Brain microvascular endothelial cell (primary cell): ENCODE results near the gene GRIA1.
"Not testable (repeated sequence)": the region's sequence is repeated elsewhere in the genome, so short reads cannot be mapped to it uniquely, and the experiment has no call there.

Source experiments
- DNase-seq: peaks from one replicate; pipeline ENCODE4 v3.0.0-alpha.2; 2020
- H3K27ac ChIP-seq: fragments of 250-450 bp; sonication (Bioruptor Pico); 2 replicates; pipeline ENCODE4 v1.5.1; 2020; ENCODE audit warnings: mild to moderate bottlenecking, moderate library complexity
- H3K27me3 ChIP-seq: fragments of 250-450 bp; sonication (Bioruptor Pico); replicated peaks from 2 replicates; pipeline ENCODE4 v1.5.1; 2020; ENCODE audit warnings: mild to moderate bottlenecking
- H3K36me3 ChIP-seq: fragments of 250-450 bp; sonication (Bioruptor Pico); replicated peaks from 2 replicates; pipeline ENCODE4 v1.5.1; 2020; ENCODE audit warnings: mild to moderate bottlenecking
- H3K4me3 ChIP-seq: 2 replicates; pipeline ENCODE4 v1.5.1; 2011; ENCODE audit warnings: low read depth, mild to moderate bottlenecking, control low read depth, low read length, moderate library complexity
- in situ Hi-C: cut with HindIII; loops from 2 replicates; pipeline ENCODE4 v1.10.0; 2017; ENCODE audit warnings: low sequenced_read_pairs, low pct_ligation_motif_present
- TF ChIP-seq, protein P1 (sequence below): IDR thresholded peaks from 2 replicates; pipeline ENCODE4 v1.5.1; 2011; ENCODE audit warnings: low read depth, mild to moderate bottlenecking, moderate library complexity, low read length, control low read depth, inconsistent platforms; ENCODE audit errors: missing control alignments

GRIA1 gene

DNA sequence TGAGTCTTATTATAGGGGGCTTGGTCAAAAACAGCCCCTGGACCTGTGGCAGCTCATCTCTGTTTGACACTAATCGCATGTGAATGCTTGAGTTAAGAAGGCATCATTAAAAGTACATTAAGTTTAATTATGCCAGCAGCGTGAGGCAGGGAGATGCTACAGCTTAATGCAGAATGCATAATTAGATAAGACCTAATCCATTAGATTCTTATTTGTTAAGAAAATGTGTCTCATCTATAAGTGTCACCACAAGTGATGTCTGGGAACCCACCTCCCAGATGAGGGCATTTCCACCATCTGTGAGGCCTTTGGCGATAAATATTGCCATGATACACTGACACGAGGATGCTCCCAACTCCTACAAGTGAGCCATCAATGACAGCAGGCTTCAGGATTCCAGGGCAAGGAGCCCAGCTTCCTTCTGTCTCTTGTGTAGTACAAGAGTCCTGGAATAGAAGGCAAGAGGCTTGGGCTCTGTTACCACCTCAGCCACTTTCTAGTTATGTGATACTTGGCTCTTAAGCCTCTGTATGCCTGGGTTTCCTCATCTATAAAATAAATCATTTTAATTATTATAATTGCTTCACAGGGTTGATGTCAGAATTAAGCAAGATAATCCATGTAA lies 345.5 kb downstream of the GRIA1 start:
- Histone ChIP-seq H3K36me3 (no peaks in the 10 kb centered on the region), H3K4me3 (no peak overlapping the region), H3K27me3 (no peaks in the 10 kb centered on the region), H3K27ac (no peak overlapping the region)
- in situ Hi-C loops = no loop called here
- no peak for DNase-seq
- TF ChIP-seq, protein P1, sequence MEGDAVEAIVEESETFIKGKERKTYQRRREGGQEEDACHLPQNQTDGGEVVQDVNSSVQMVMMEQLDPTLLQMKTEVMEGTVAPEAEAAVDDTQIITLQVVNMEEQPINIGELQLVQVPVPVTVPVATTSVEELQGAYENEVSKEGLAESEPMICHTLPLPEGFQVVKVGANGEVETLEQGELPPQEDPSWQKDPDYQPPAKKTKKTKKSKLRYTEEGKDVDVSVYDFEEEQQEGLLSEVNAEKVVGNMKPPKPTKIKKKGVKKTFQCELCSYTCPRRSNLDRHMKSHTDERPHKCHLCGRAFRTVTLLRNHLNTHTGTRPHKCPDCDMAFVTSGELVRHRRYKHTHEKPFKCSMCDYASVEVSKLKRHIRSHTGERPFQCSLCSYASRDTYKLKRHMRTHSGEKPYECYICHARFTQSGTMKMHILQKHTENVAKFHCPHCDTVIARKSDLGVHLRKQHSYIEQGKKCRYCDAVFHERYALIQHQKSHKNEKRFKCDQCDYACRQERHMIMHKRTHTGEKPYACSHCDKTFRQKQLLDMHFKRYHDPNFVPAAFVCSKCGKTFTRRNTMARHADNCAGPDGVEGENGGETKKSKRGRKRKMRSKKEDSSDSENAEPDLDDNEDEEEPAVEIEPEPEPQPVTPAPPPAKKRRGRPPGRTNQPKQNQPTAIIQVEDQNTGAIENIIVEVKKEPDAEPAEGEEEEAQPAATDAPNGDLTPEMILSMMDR = no peak

DNA sequence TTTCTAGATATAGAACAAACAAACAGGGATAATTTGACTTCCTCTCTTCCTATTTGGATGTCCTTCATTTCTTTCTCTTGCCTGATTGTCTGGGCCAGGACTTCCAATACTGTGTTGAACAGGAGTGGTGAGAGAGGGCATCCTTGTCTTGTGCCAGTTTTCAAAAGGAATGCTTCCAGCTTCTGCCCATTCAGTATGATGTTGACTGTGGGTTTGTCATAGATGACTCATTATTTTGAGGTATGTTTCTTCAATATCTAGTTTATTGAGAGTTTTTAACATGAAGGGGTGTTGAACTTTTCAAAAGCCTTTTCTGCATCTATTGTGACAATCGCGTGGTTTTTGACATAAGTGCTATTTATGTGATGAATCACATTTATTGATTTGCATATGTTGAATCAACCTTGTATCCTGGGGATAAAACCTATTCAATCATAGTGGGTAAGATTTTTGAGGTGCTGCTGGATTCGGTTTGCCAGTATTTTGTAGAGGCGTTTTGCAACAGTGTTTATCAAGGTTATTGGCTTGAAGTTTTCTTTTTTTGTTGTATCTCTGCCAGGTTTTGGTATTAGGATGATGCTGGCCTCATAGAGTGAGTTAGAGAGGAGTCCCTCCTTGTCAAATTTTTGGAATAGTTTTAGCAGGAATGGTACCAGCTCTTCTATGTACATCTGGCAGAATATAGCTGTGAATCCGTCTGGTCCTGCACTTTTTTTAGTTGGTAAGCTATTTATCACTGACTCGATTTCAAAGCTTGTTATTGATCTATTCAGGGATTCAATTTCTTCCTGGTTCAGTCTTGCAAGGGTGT lies 359.0 kb downstream of the GRIA1 start:
- H3K36me3 ChIP-seq, DNase-seq, H3K27ac ChIP-seq, in situ Hi-C loops, H3K27me3 ChIP-seq, H3K4me3 ChIP-seq: not testable (repeated sequence)

DNA sequence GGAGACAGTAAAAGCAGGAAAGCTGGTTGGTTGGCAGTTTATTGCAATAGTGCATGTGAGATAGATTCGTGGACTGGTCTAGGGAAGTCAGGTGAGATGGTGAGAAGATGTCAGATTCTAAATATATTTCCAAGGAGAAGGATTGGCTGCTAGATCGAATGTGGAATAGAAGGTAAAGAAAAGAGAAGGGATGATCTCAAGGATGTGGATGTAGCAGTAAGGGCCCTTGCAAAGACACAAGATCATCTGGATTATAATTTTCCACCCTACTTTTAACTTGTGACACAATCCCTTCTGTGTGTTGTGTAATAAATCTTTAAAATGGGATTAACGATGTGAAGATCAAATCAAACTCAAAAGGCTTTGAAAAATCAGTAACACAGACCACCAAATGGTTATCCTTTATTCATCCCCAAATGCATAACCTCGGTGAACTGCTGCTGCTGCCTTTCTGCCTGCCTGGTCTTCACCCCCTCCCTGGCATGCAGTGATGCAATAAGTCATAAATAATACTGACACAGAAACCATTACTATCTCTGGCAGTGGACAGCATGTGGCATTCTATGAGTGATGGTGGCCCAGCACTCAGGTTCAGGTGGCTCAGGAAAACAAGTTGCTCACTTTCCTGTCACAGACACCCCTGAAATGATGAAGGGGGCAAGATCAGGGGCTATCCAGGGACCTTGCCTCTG lies 369.9 kb downstream of the GRIA1 start:
- no peak for DNase-seq
- TF ChIP-seq, protein P1 = no peak
- H3K4me3 ChIP-seq = no peak overlapping the region
- no peaks in the 10 kb centered on the region for H3K36me3 ChIP-seq
- in situ Hi-C loops = no loop called here
- no peak overlapping the region for H3K27ac ChIP-seq
- no peaks in the 10 kb centered on the region for H3K27me3 ChIP-seq

DNA sequence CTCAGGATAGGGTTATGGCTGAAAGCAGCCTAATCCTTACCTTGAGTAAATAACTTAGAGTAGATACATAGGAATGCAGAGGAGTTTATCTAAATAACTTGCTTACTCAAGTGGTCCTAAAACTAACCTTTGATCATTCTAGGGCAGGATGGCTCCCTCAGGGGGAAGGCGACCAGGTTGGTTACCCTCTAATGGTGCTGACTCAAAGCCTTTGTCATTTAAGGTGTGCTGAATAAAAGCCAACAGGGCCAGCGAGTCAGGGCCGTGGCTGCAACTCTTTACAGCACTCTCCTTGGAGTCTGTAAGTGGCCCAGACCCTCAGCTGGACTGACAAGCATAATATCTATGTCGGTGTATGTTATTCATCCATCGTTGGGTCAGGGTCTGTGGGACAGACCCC lies 372.4 kb downstream of the GRIA1 start:
- H3K27ac ChIP-seq, H3K36me3 ChIP-seq, in situ Hi-C loops, DNase-seq, H3K4me3 ChIP-seq, H3K27me3 ChIP-seq: not testable (repeated sequence)
